Measurements from ENCODE around the gene MYO1D.

The MYO1D gene

DNA sequence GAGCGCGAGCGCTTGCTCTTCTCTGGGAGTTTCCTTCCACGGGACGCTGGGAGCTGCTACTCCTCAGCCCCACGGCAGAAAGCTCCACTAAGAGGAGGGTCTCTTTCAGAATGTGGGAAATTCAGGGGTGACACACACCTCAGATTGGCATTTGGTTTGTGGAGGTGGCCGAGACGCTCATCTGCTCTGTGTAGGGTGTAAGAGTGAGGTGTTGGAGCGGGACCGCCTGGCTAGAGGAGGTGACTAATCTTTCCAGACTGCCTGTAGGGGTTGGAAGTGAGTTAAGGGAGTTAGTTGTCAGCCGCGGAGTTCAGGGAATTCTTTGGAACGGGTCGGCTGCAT, 431.9 kb downstream of the MYO1D start:
- DNase-seq: no peak

DNA sequence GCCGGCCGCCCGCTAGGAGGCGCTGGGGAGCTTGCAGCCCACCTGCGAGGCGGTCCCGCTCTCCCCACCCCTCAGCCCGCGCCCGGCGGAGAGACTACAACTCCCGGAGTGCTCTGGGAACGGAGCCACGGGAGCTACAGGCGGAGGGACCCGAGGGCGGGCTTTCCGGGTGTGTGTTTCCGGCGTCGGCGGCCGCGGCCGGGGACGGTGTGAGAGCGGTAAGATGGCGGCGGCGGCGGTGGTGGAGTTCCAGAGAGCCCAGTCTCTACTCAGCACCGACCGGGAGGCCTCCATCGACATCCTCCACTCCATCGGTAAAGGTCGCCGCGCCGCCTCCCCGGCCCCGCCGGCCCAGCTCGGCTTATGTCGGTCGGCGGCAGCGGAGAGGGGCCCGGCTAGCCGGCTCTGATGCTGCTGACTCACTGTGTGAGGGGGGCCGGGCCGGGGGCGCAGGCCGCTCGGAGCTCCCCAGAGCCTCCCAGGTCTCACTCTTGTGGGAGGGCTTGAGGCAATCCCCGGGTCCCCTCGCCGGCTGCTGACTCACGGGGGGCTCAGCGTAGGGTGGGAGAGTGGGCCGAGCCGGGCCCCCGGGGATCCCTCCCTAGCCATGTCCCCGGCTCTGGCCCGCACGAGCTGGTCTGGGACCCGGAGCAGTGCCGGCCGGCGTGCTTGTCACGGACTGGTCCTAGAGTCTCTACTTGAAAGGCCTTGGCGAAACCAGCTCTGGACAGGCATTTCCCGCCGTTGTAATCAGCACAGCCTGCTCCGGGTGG, 432.4 kb downstream of the MYO1D start, which contains the start of gene PSMD11:
TSS of gene PSMD11 (plus strand) at position 210 of the 773 bp plus-strand sequence. CDS start at position 224, 14 bp downstream.
- DNase-seq: peak; percentile 22

DNA sequence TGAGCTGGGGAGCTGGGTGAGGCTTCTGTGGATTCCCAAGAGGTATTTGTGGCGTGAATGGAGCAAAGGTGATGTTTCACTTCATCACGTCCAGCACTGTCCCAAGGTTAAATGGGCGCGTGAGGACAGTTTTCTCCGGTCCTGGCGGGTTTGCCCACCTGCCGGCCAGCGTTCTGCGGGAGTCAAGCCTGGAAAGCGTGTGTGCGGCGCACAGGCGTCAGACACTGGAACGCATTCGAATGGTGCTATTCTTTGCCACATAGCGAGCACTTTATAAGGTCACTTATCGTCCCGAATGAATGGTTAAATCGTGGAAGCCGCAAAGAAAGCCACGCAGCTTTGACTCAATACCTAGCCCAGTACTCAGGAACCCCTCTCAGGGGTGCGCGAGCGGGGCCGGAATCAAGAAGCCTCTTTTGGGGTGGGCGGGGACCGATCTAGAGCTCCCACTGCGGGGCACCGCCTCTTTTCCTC, 433.1 kb downstream of the MYO1D start:
- DNase-seq: no peak
